CD4-positive, alpha-beta T cell treated with Interleukin-15 for 1 hour (primary cell): ENCODE data around the gene TAF11L6.
"Not testable (repeated sequence)": the region's sequence is repeated elsewhere in the genome, so short reads cannot be mapped to it uniquely, and the experiment has no call there.

Experiments
- DNase-seq: peaks from one replicate; pipeline ENCODE4 v3.0.0-alpha.2; 2020

The TAF11L6 gene

GRCh38 chr5:17528369-17528768, at the start of gene TAF11L6:
TAF11L6 (plus strand) TSS chr5:17528669.
- not testable (repeated sequence) for DNase-seq

- DNase-seq, result no peak
Observed at GRCh38 chr5:17481378-17481777, 47.1 kb upstream of the TAF11L6 start.

DNA sequence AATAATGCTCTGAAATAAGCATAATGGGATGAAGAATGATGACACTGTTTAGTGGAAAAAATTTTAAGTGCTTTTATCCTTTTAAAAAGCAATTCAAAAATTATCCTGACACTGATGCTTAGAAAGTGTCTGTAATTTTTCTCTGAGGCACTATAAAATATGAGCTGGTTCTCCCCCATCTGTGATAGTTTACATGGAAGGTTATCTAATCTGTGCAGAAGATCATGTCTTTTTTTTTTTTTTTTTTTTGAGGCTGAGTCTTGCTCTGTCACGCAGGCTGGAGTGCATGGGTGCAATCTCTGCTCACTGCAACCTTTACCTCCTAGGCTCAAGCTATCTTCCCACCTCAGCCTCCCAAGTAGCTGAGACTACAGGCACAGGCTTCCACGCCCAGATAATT, 45.7 kb upstream of the TAF11L6 start:
- no peak for DNase-seq

- DNase-seq, result not testable (repeated sequence)
Observed at GRCh38 chr5:17486464-17487173, 41.9 kb upstream of the TAF11L6 start.

DNA sequence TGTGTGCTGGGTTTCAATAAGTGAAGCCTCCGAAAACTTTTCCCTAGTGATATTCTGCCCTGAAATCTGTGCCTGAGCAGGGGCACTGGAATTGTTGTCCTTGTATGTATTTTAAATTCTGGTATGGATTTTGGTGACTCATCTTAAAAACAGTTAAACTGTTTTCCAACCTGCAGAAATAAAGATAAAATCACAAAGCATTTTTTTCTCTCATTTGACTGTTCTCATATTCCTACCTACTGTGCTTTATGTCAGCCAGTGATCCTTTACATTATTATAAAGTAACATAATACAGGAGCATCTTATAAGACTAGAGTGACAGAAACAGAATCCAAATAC, 41.3 kb upstream of the TAF11L6 start:
- no peak for DNase-seq

- DNase-seq, result not testable (repeated sequence)
Observed at GRCh38 chr5:17491257-17491656, 37.2 kb upstream of the TAF11L6 start.

GRCh38 chr5:17492770-17493169, 35.7 kb upstream of the TAF11L6 start:
- DNase-seq, result no peak

- no peak for DNase-seq
Observed at GRCh38 chr5:17497446-17497845, 31.0 kb upstream of the TAF11L6 start.

- not testable (repeated sequence) for DNase-seq
Observed at GRCh38 chr5:17497931-17498330, 30.5 kb upstream of the TAF11L6 start, which contains the start of gene TAF11L2. TAF11L2 (plus strand) TSS chr5:17498231.

DNA sequence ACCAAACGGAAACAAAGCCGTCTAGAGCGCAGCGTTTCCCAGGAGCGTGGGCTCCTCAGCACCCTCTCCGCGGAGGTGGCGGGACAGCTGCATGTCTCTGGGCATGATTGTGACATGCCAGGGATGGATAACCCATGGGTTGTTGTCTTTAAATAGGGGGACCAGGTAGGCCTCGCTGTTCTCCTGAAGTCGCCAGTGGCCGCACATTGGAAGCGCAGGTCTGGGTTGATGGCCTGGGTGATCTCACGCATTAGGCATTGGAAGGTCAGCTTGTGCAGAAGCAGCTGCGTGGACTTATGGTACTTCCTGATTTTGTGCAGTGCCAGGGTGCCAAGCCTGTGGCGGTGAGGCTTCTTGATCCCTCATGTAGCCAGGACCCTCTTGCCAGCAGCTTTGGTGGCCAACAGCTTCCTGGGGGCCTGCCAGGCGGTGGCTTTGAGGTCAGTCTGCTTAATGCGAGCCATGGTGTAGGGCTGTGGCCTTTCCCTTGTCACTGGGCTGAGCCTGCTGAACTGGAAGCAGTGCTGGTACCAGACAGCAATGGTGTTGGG, 16.6 kb upstream of the TAF11L6 start:
- DNase-seq, result no peak

- DNase-seq, result not testable (repeated sequence)
Observed at GRCh38 chr5:17517526-17517925, 10.9 kb upstream of the TAF11L6 start.

GRCh38 chr5:17518067-17518466, 10.4 kb upstream of the TAF11L6 start, which contains the start of gene TAF11L3:
TAF11L3 (plus strand) TSS chr5:17518367.
- not testable (repeated sequence) for DNase-seq

DNA sequence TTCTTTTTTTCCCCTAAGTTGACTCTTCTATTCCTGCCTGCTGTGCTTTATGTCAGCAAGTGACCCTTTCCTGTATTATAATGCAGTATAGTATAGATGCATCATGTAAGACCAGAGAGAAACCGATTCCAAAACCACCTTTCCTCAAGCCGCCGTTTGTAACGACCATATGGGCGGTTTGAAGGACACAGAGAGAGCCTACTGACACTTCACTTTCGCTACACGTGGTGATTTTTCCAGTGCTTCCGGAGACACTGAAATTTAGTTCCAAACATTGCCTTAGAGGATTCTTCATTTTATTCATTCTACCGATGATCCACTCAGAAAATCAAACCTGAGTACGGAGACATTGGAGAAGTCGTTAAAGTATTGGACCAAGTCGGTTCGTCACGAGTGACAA, 9.0 kb upstream of the TAF11L6 start:
- DNase-seq, result not testable (repeated sequence)

DNA sequence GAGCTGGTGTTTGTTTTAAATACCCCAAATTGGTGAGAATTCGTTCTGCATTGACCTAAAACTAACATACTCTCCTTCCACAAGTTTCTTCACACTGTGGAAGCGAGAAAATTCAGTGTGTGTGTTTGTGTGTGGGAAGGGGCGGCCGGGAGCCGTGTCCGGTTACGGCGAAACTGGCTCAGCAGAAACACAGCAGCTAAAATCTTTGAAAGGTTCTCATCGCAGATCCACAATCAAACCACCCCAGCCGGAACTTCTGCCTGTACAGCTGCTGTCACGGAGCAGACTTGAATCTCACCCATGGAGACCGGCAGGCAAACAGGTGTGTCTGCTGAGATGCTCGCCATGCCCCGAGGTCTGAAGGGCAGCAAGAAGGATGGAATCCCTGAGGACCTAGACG, 7.0 kb upstream of the TAF11L6 start, which contains the start of gene TAF11L4:
TAF11L4 (plus strand) TSS at position 301 of the 400 bp plus-strand sequence.
- not testable (repeated sequence) for DNase-seq

GRCh38 chr5:17524935-17525334, 3.5 kb upstream of the TAF11L6 start, which contains the start of gene TAF11L5:
TAF11L5 (plus strand) TSS chr5:17525235.
- DNase-seq, result not testable (repeated sequence)

GRCh38 chr5:17526504-17526903, 2.0 kb upstream of the TAF11L6 start:
- DNase-seq, result peak; percentile 29
